Measurements from ENCODE around the gene SH3TC2.
"Not testable (repeated sequence)": the region's sequence is repeated elsewhere in the genome, so short reads cannot be mapped to it uniquely, and the experiment has no call there.

SH3TC2 gene

GRCh38 chr5:149089796-149090195 lies 26.9 kb upstream of the SH3TC2 start:
- H3K27ac ChIP-seq = no peak overlapping the region
- TF ChIP-seq CTCF (conservative IDR thresholded peaks at IDR 0.05) (no peak), ZFX (IDR thresholded peaks at IDR 0.05) (no peak)

- TF ChIP-seq CTCF (conservative IDR thresholded peaks at IDR 0.05) (no peak), ZFX (IDR thresholded peaks at IDR 0.05) (no peak)
- no peak overlapping the region for H3K27ac ChIP-seq
These were observed 25.8 kb upstream of the SH3TC2 start for GRCh38 chr5:149088686-149089085.

- no peak for TF ChIP-seq CTCF (conservative IDR thresholded peaks at IDR 0.05)
- no peak for TF ChIP-seq ZFX (IDR thresholded peaks at IDR 0.05)
- no peak overlapping the region for H3K27ac ChIP-seq
These were observed 21.0 kb upstream of the SH3TC2 start for GRCh38 chr5:149083846-149084245.

- H3K27ac ChIP-seq = no peak overlapping the region
- no peak for TF ChIP-seq ZFX (IDR thresholded peaks at IDR 0.05)
- no peak for TF ChIP-seq CTCF (conservative IDR thresholded peaks at IDR 0.05)
These were observed 19.4 kb upstream of the SH3TC2 start for GRCh38 chr5:149082271-149082670.

- TF ChIP-seq ZFX (IDR thresholded peaks at IDR 0.05) (no peak), CTCF (conservative IDR thresholded peaks at IDR 0.05) (no peak)
These were observed 17.4 kb upstream of the SH3TC2 start for GRCh38 chr5:149080294-149080693.

GRCh38 chr5:149079883-149080282 lies 17.0 kb upstream of the SH3TC2 start:
- H3K27ac ChIP-seq = no peak overlapping the region
- no peak for TF ChIP-seq CTCF (conservative IDR thresholded peaks at IDR 0.05)
- no peak for TF ChIP-seq ZFX (IDR thresholded peaks at IDR 0.05)

More at GRCh38 chr5:149080294-149080693, 17.4 kb upstream of the SH3TC2 start:
- H3K27ac ChIP-seq = no peak overlapping the region

GRCh38 chr5:149074071-149074470 lies 11.2 kb upstream of the SH3TC2 start:
- H3K27ac ChIP-seq = not testable (repeated sequence)

GRCh38 chr5:149073213-149073612 lies 10.4 kb upstream of the SH3TC2 start:
- no peak overlapping the region for H3K27ac ChIP-seq

More at GRCh38 chr5:149073213-149073612, 10.4 kb upstream of the SH3TC2 start:
- no peak for TF ChIP-seq CTCF (conservative IDR thresholded peaks at IDR 0.05)
- no peak for TF ChIP-seq ZFX (IDR thresholded peaks at IDR 0.05)

Data from C4-2B (cell line).